Gastrocnemius medialis (tissue), 4 donors: ENCODE measurements around the gene OPN4. TPM values are rescaled to one million over a fixed set of nuclear protein-coding genes. Genes with fewer than 3 reads are reported as not detected.

Experiments used
- ATAC-seq, 2 donors: fragments of 150-250 bp; one replicate each; pipeline ENCODE4 v1.9.1; 2016
- DNase-seq, 2 donors: peaks; one replicate each; pipeline ENCODE4 v3.0.0-alpha.2; 2019
- H3K27ac ChIP-seq, 4 donors: fragments of 200-600 bp; sonication (generic); 1 replicate in 1 of 4; 2 replicates in 3 of 4; pipeline ENCODE4 v1.5.1; 2016 to 2018; ENCODE audit warnings: mild to moderate bottlenecking in 2 of 4, moderate library complexity in 1 of 4
- H3K27me3 ChIP-seq, 3 donors: fragments of 200-600 bp; sonication (generic) in 2 of 3; 1 replicate in 1 of 3; 2 replicates in 2 of 3; pipeline versions ENCODE4 v1.5.1 to v1.6.0; 2016 to 2019; ENCODE audit warnings: mild to moderate bottlenecking in 1 of 3, moderate library complexity in 1 of 3
- H3K36me3 ChIP-seq, 2 donors: fragments of 200-600 bp; sonication (generic) in 1 of 2; one replicate each; pipeline ENCODE4 v1.5.1; 2017 to 2018
- H3K4me1 ChIP-seq, 2 donors: fragments of 200-600 bp; sonication (generic) in 1 of 2; one replicate each; pipeline ENCODE4 v1.5.1; 2016 to 2017; ENCODE audit warnings: mild to moderate bottlenecking in 2 of 2
- H3K4me3 ChIP-seq, 4 donors: fragments of 200-600 bp; sonication (generic) in 3 of 4; 1 replicate in 1 of 4; 2 replicates in 3 of 4; pipeline ENCODE4 v1.5.1; 2016 to 2019; ENCODE audit warnings: mild to moderate bottlenecking in 2 of 4
- H3K9me3 ChIP-seq, 3 donors: fragments of 200-600 bp; sonication (generic) in 2 of 3; 1 replicate in 1 of 3; 2 replicates in 2 of 3; pipeline ENCODE4 v1.5.1; 2016 to 2019
- POLR2A ChIP-seq, 2 donors: fragments of 450-650 bp; IDR thresholded peaks; one replicate each; pipeline ENCODE4 v1.6.1; 2017; ENCODE audit warnings: antibody characterized with exemption in 2 of 2, mild to moderate bottlenecking in 2 of 2, moderate library complexity in 2 of 2
- in situ Hi-C, 4 donors: fragments of 200-750 bp; cut with MboI; loops; one replicate each; pipeline versions ENCODE4 v1.15.0 to v1.8.0; 2017; ENCODE audit warnings: low sequenced_read_pairs in 4 of 4
- intact Hi-C: fragments of 100-400 bp; cut with DNase I; formaldehyde crosslinking; loops from one replicate; pipeline ENCODE4 v1.15.1; 2023; ENCODE audit warnings: low total_unique reads
- total RNA-seq, 4 donors: library from RNA; depleted of rRNA; stranded (reverse); fragments of >200 nt; gene quantifications; one replicate each; pipeline versions ENCODE4 v1.1.0 to v1.2.3, GENCODE V29; 2016
- TF ChIP-seq, protein P1 (sequence below), 5 experiments: fragments of 450-650 bp in 3 of 5; fragments of 200-600 bp in 2 of 5; sonication (generic) in 2 of 5; IDR thresholded peaks in 4 of 5; conservative IDR thresholded peaks in 1 of 5; 1 replicate in 4 of 5; 2 replicates in 1 of 5; pipeline ENCODE4 v1.5.1; 2016 to 2019; ENCODE audit warnings: antibody characterized with exemption in 5 of 5, mild to moderate bottlenecking in 3 of 5, moderate library complexity in 3 of 5

OPN4 gene
- total RNA-seq, 4 donors from 2014 or later, result 0.13 to 4.2 (median 0.92) TPM; not detected in 1

- Histone ChIP-seq H3K4me3 (no peak overlapping the region), H3K36me3 (no peaks in the 10 kb centered on the region), H3K27ac (peak overlapping the region; percentile 50 to 69 (median 63)), H3K27me3 (no peaks in the 10 kb centered on the region), H3K4me1 (peaks cover 18 to 21% of the 10 kb centered on the region in 2 donors), H3K9me3 (no peaks in the 10 kb centered on the region)
- intact Hi-C loops, result no loop called here
- no peak for TF ChIP-seq POLR2A (IDR thresholded peaks at IDR 0.05)
- TF ChIP-seq, protein P1, sequence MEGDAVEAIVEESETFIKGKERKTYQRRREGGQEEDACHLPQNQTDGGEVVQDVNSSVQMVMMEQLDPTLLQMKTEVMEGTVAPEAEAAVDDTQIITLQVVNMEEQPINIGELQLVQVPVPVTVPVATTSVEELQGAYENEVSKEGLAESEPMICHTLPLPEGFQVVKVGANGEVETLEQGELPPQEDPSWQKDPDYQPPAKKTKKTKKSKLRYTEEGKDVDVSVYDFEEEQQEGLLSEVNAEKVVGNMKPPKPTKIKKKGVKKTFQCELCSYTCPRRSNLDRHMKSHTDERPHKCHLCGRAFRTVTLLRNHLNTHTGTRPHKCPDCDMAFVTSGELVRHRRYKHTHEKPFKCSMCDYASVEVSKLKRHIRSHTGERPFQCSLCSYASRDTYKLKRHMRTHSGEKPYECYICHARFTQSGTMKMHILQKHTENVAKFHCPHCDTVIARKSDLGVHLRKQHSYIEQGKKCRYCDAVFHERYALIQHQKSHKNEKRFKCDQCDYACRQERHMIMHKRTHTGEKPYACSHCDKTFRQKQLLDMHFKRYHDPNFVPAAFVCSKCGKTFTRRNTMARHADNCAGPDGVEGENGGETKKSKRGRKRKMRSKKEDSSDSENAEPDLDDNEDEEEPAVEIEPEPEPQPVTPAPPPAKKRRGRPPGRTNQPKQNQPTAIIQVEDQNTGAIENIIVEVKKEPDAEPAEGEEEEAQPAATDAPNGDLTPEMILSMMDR (IDR thresholded peaks at IDR 0.05 in 4 of 5, conservative IDR thresholded peaks at IDR 0.05 in 1 of 5), result no peak
- DNase-seq, result peak in 1 of 2 donors; percentile 91
- in situ Hi-C loops, result no loop called here
- ATAC-seq, result peak; percentile 28 to 88
These were observed 5.5 kb upstream of the OPN4 start for GRCh38 chr10:86648704-86649427.

GRCh38 chr10:86649471-86650150 lies 4.7 kb upstream of the OPN4 start:
- TF ChIP-seq POLR2A (IDR thresholded peaks at IDR 0.05), result no peak
- TF ChIP-seq, protein P1 (IDR thresholded peaks at IDR 0.05 in 4 of 5, conservative IDR thresholded peaks at IDR 0.05 in 1 of 5), result no peak
- in situ Hi-C loops (no loop called here), intact Hi-C loops (no loop called here)
- Histone ChIP-seq H3K4me3 (no peak overlapping the region), H3K4me1 (peaks cover 16 to 19% of the 10 kb centered on the region in 2 donors), H3K27me3 (no peaks in the 10 kb centered on the region), H3K36me3 (no peaks in the 10 kb centered on the region), H3K9me3 (no peaks in the 10 kb centered on the region), H3K27ac (peak overlapping the region; percentile 50 to 69 (median 63))
- peak in 1 of 2 donors; percentile 13 for ATAC-seq
- DNase-seq, result peak in 1 of 2 donors; percentile 16

GRCh38 chr10:86650151-86650550 lies 4.2 kb upstream of the OPN4 start:
- peak overlapping the region in 2 of 4 donors; percentile 50 to 69 for H3K27ac ChIP-seq
- H3K27me3 ChIP-seq, result no peaks in the 10 kb centered on the region
- no peaks in the 10 kb centered on the region for H3K9me3 ChIP-seq
- ATAC-seq, result no peak
- peaks cover 16 to 19% of the 10 kb centered on the region in 2 donors for H3K4me1 ChIP-seq
- DNase-seq, result no peak
- intact Hi-C loops, result no loop called here
- no peaks in the 10 kb centered on the region for H3K36me3 ChIP-seq
- no peak overlapping the region for H3K4me3 ChIP-seq
- in situ Hi-C loops, result no loop called here
- TF ChIP-seq, protein P1 (IDR thresholded peaks at IDR 0.05 in 4 of 5, conservative IDR thresholded peaks at IDR 0.05 in 1 of 5), result no peak
- no peak for TF ChIP-seq POLR2A (IDR thresholded peaks at IDR 0.05)

- no peaks in the 10 kb centered on the region for H3K27me3 ChIP-seq
- peaks cover 16 to 19% of the 10 kb centered on the region in 2 donors for H3K4me1 ChIP-seq
- H3K27ac ChIP-seq, result no peak overlapping the region
- TF ChIP-seq POLR2A (IDR thresholded peaks at IDR 0.05), result no peak
- no peaks in the 10 kb centered on the region for H3K36me3 ChIP-seq
- no peak for ATAC-seq
- in situ Hi-C loops (no loop called here), intact Hi-C loops (no loop called here)
- H3K9me3 ChIP-seq, result no peaks in the 10 kb centered on the region
- no peak for DNase-seq
- H3K4me3 ChIP-seq, result no peak overlapping the region
These were observed 3.3 kb upstream of the OPN4 start for GRCh38 chr10:86651021-86651471.

- TF ChIP-seq, protein P1 (IDR thresholded peaks at IDR 0.05 in 4 of 5, conservative IDR thresholded peaks at IDR 0.05 in 1 of 5), result no peak
- no peak for TF ChIP-seq POLR2A (IDR thresholded peaks at IDR 0.05)
- H3K4me3 ChIP-seq, result no peak overlapping the region
- no peaks in the 10 kb centered on the region for H3K36me3 ChIP-seq
- peaks cover 16 to 19% of the 10 kb centered on the region in 2 donors for H3K4me1 ChIP-seq
- no peaks in the 10 kb centered on the region for H3K27me3 ChIP-seq
- ATAC-seq, result no peak
- H3K27ac ChIP-seq, result no peak overlapping the region
- no peak for DNase-seq
- H3K9me3 ChIP-seq, result no peaks in the 10 kb centered on the region
- in situ Hi-C loops (no loop called here), intact Hi-C loops (no loop called here)
These were observed 2.6 kb upstream of the OPN4 start for GRCh38 chr10:86651631-86652331.
